GM21381 (cell line): ENCODE results near the gene BLOC1S1.

ENCODE experiments used
- ATAC-seq: cut with Tn5 transposase; IDR thresholded peaks from one replicate; pipeline ENCODE4 v1.9.1; 2021; ENCODE audit warnings: mild to moderate bottlenecking, moderate library complexity; ENCODE audit not compliant: unreplicated experiment

Gene BLOC1S1

GRCh38 chr12:55694188-55694515, 21.7 kb upstream of the BLOC1S1 start:
- ATAC-seq = no peak

- no peak for ATAC-seq
Observed at GRCh38 chr12:55694651-55695050, 21.2 kb upstream of the BLOC1S1 start.

- ATAC-seq = no peak
Observed at GRCh38 chr12:55695349-55695748, 20.5 kb upstream of the BLOC1S1 start.

- ATAC-seq = no peak
Observed at GRCh38 chr12:55696141-55696540, 19.7 kb upstream of the BLOC1S1 start.

GRCh38 chr12:55696796-55697462, 18.9 kb upstream of the BLOC1S1 start:
- no peak for ATAC-seq

GRCh38 chr12:55697686-55698085, 18.2 kb upstream of the BLOC1S1 start:
- no peak for ATAC-seq

- no peak for ATAC-seq
Observed at GRCh38 chr12:55698241-55698955, 17.4 kb upstream of the BLOC1S1 start.

- no peak for ATAC-seq
Observed at GRCh38 chr12:55698965-55699364, 16.9 kb upstream of the BLOC1S1 start.

- ATAC-seq = no peak
Observed at GRCh38 chr12:55699471-55700055, 16.3 kb upstream of the BLOC1S1 start.

GRCh38 chr12:55700255-55701018, 15.4 kb upstream of the BLOC1S1 start:
- ATAC-seq = no peak

- ATAC-seq = no peak
Observed at GRCh38 chr12:55702861-55703260, 13.0 kb upstream of the BLOC1S1 start.

GRCh38 chr12:55703288-55703687, 12.6 kb upstream of the BLOC1S1 start:
- no peak for ATAC-seq

GRCh38 chr12:55703901-55704761, 11.7 kb upstream of the BLOC1S1 start:
- ATAC-seq = no peak

GRCh38 chr12:55704824-55705718, 10.8 kb upstream of the BLOC1S1 start:
- no peak for ATAC-seq

- ATAC-seq = no peak
Observed at GRCh38 chr12:55705782-55706402, 10.0 kb upstream of the BLOC1S1 start.

- ATAC-seq = no peak
Observed at GRCh38 chr12:55706568-55707218, 9.2 kb upstream of the BLOC1S1 start.

- no peak for ATAC-seq
Observed at GRCh38 chr12:55707219-55707671, 8.6 kb upstream of the BLOC1S1 start.

- ATAC-seq = peak; percentile 58
Observed at GRCh38 chr12:55707841-55708694, 7.8 kb upstream of the BLOC1S1 start, which contains the start of gene ITGA7. ITGA7 (minus strand) TSS chr12:55707904; CDS start chr12:55707682, 222 bp downstream.
